Activated CD4-positive, CD25-positive, alpha-beta regulatory T cell treated with anti-CD3 and anti-CD28 coated beads, Interleukin-2, amount 50 U/mL, for 72 hours (primary cell): ENCODE results near the gene PDE4D.

ENCODE experiments used
- DNase-seq: peaks from one replicate; pipeline ENCODE4 v3.0.0; 2021

PDE4D gene

GRCh38 chr5:59648949-59649921, 244.3 kb downstream of the PDE4D start:
- no peak for DNase-seq

- no peak for DNase-seq
Observed at GRCh38 chr5:59648038-59648831, 245.3 kb downstream of the PDE4D start.

GRCh38 chr5:59645380-59645779, 248.1 kb downstream of the PDE4D start:
- DNase-seq = no peak

GRCh38 chr5:59640411-59640810, 253.1 kb downstream of the PDE4D start:
- DNase-seq = no peak

- DNase-seq = no peak
Observed at GRCh38 chr5:59637884-59638580, 255.5 kb downstream of the PDE4D start.

- no peak for DNase-seq
Observed at GRCh38 chr5:59629561-59629960, 264.0 kb downstream of the PDE4D start.

- DNase-seq = no peak
Observed at GRCh38 chr5:59628062-59628828, 265.3 kb downstream of the PDE4D start.

- DNase-seq = no peak
Observed at GRCh38 chr5:59624898-59625297, 268.6 kb downstream of the PDE4D start.

- DNase-seq = no peak
Observed at GRCh38 chr5:59622848-59623247, 270.7 kb downstream of the PDE4D start.

- no peak for DNase-seq
Observed at GRCh38 chr5:59621477-59621876, 272.0 kb downstream of the PDE4D start.

- no peak for DNase-seq
Observed at GRCh38 chr5:59620535-59621212, 272.9 kb downstream of the PDE4D start.

GRCh38 chr5:59618644-59619043, 274.9 kb downstream of the PDE4D start:
- DNase-seq = no peak

- DNase-seq = no peak
Observed at GRCh38 chr5:59617186-59617771, 276.2 kb downstream of the PDE4D start.

- no peak for DNase-seq
Observed at GRCh38 chr5:59616413-59616812, 277.1 kb downstream of the PDE4D start.

- no peak for DNase-seq
Observed at GRCh38 chr5:59615272-59615671, 278.3 kb downstream of the PDE4D start.

- no peak for DNase-seq
Observed at GRCh38 chr5:59609501-59610265, 283.8 kb downstream of the PDE4D start.

GRCh38 chr5:59608745-59609144, 284.8 kb downstream of the PDE4D start:
- no peak for DNase-seq

GRCh38 chr5:59607138-59607765, 286.3 kb downstream of the PDE4D start:
- DNase-seq = no peak

GRCh38 chr5:59605915-59606314, 287.6 kb downstream of the PDE4D start:
- DNase-seq = no peak

GRCh38 chr5:59604111-59604510, 289.4 kb downstream of the PDE4D start:
- DNase-seq = no peak
